BE2C (cell line): ENCODE measurements around the gene CNOT8.

Experiments used
- DNase-seq: peaks from one replicate; pipeline ENCODE4 v3.0.0-alpha.2; 2020
- H3K27me3 ChIP-seq: fragments of 250-450 bp; sonication (Bioruptor Pico); 2 replicates; pipeline ENCODE4 v1.5.1; 2020; ENCODE audit warnings: mild to moderate bottlenecking
- H3K36me3 ChIP-seq: fragments of 250-450 bp; sonication (Bioruptor Pico); 2 replicates; pipeline ENCODE4 v1.5.1; 2020; ENCODE audit warnings: mild to moderate bottlenecking
- H3K4me1 ChIP-seq: fragments of 250-450 bp; sonication (Bioruptor Pico); 2 replicates; pipeline ENCODE4 v1.5.1; 2020
- H3K4me3 ChIP-seq: 2 replicates; pipeline ENCODE4 v1.5.1; 2011; ENCODE audit warnings: low read depth, low read length
- H3K9me3 ChIP-seq: fragments of 250-450 bp; sonication (Bioruptor Pico); 2 replicates; pipeline ENCODE4 v1.5.1; 2020
- CTCF ChIP-seq: IDR thresholded peaks from 2 replicates; pipeline ENCODE4 v1.5.1; 2012; ENCODE audit warnings: mild to moderate bottlenecking, low read depth, low read length

CNOT8 gene

GRCh38 chr5:154860123-154860522 is 1.7 kb downstream of the CNOT8 start:
- no peak for DNase-seq
- no peak for TF ChIP-seq CTCF
- peak overlapping the region; percentile 88 for H3K4me3 ChIP-seq

DNA sequence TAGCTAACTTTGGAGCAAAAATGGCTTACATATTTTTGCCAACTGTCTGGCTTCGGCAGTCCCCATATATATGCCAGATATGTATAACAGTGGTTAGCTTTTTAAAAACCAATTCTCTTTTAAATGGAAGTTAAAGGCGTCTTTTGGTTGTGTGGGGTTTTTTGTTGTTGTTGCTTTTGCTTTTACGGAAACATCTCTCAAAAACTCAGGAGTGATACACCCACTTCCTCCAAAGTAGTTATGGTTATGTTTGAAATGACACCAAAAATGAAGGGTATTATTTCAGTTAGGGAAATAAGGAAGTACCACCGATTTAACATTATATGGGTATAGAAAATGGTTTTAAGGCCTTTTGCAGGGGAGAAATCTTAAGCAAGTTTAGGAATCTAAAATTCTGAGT is 2.3 kb downstream of the CNOT8 start:
- Histone ChIP-seq H3K4me1 (peaks cover 14% of the 10 kb centered on the region), H3K27me3 (no peaks in the 10 kb centered on the region), H3K36me3 (peaks cover 26% of the 10 kb centered on the region), H3K9me3 (no peaks in the 10 kb centered on the region), H3K4me3 (no peak overlapping the region)
- no peak for DNase-seq
- no peak for TF ChIP-seq CTCF

More at GRCh38 chr5:154860123-154860522, 1.7 kb downstream of the CNOT8 start:
- Histone ChIP-seq H3K27me3 (no peaks in the 10 kb centered on the region), H3K36me3 (peaks cover 20% of the 10 kb centered on the region), H3K4me1 (peaks cover 14% of the 10 kb centered on the region), H3K9me3 (no peaks in the 10 kb centered on the region)

GRCh38 chr5:154861946-154862345 is 3.5 kb downstream of the CNOT8 start:
- no peaks in the 10 kb centered on the region for H3K9me3 ChIP-seq
- peaks cover 36% of the 10 kb centered on the region for H3K36me3 ChIP-seq
- H3K4me1 ChIP-seq, result peaks cover 9% of the 10 kb centered on the region
- DNase-seq, result no peak
- H3K4me3 ChIP-seq, result no peak overlapping the region
- no peak for TF ChIP-seq CTCF
- H3K27me3 ChIP-seq, result no peaks in the 10 kb centered on the region

GRCh38 chr5:154862766-154863165 is 4.3 kb downstream of the CNOT8 start:
- H3K4me3 ChIP-seq, result no peak overlapping the region

DNA sequence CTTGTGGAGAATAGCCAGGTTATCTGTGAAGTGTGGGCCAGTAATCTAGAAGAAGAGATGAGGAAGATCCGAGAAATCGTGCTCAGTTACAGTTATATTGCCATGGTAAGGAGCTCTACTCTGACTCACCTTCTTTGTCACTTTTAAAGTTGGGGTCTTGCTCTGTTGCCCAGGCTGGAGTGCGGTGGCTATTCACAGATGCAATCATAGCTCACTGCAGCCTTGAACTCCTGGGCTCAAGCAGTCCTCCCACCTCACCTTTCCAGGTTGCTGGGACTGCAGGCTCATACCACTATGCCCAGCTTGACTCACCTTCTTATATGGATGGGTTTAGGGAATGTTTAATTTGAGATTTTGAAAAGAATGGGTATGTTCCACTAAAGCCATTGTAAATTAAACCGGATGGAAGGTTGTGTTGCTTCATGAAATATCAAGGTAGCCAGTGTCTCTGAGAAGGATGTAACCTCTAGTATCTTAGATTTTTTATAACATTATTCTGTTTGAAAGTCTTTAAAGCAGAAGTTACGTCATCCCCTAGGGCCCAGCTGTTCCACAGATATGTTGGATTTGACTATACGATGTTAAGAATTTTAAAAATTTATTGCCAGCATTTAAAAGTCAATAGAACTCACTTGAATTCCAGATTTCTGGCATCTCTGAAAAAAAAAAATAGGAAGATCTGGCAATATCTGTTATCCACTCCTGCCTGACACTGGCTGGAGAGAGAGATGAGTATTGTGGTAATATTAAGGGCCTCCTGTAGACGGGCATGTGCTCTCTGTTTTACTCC is 5.1 kb downstream of the CNOT8 start:
- no peak for DNase-seq
- Histone ChIP-seq H3K9me3 (no peaks in the 10 kb centered on the region), H3K4me3 (no peak overlapping the region), H3K36me3 (peaks cover 41% of the 10 kb centered on the region), H3K4me1 (peaks cover 12% of the 10 kb centered on the region), H3K27me3 (no peaks in the 10 kb centered on the region)
- TF ChIP-seq CTCF, result no peak

More at GRCh38 chr5:154862766-154863165, 4.3 kb downstream of the CNOT8 start:
- Histone ChIP-seq H3K4me1 (peaks cover 8% of the 10 kb centered on the region), H3K27me3 (no peaks in the 10 kb centered on the region), H3K36me3 (peaks cover 41% of the 10 kb centered on the region), H3K9me3 (no peaks in the 10 kb centered on the region)
- DNase-seq, result no peak
- no peak for TF ChIP-seq CTCF

- Histone ChIP-seq H3K4me3 (no peak overlapping the region), H3K27me3 (no peaks in the 10 kb centered on the region), H3K9me3 (no peaks in the 10 kb centered on the region), H3K4me1 (peaks cover 4% of the 10 kb centered on the region), H3K36me3 (peaks cover 43% of the 10 kb centered on the region)
- no peak for TF ChIP-seq CTCF
- DNase-seq, result no peak
Measured at GRCh38 chr5:154865466-154866184, 7.2 kb downstream of the CNOT8 start.
